HG02623 (cell line): ENCODE results near the gene DLGAP4.
"Not testable (repeated sequence)": the region's sequence is repeated elsewhere in the genome, so short reads cannot be mapped to it uniquely, and the experiment has no call there.

Experiments used
- ATAC-seq: cut with Tn5 transposase; IDR thresholded peaks from one replicate; pipeline ENCODE4 v1.9.1; 2021; ENCODE audit warnings: moderate library complexity; ENCODE audit not compliant: unreplicated experiment

DLGAP4 gene

GRCh38 chr20:36467076-36467999 lies 161.2 kb downstream of the DLGAP4 start:
- ATAC-seq, result no peak

- ATAC-seq, result no peak
Measured at GRCh38 chr20:36468149-36469000, 162.2 kb downstream of the DLGAP4 start.

GRCh38 chr20:36469973-36470372 lies 163.8 kb downstream of the DLGAP4 start:
- ATAC-seq, result no peak

GRCh38 chr20:36471885-36472636 lies 165.9 kb downstream of the DLGAP4 start:
- no peak for ATAC-seq

GRCh38 chr20:36472637-36473090 lies 166.5 kb downstream of the DLGAP4 start:
- ATAC-seq, result no peak

- no peak for ATAC-seq
Measured at GRCh38 chr20:36473164-36473563, 167.0 kb downstream of the DLGAP4 start.

- no peak for ATAC-seq
Measured at GRCh38 chr20:36474563-36474962, 168.4 kb downstream of the DLGAP4 start.

GRCh38 chr20:36475054-36475453 lies 168.9 kb downstream of the DLGAP4 start:
- not testable (repeated sequence) for ATAC-seq

- no peak for ATAC-seq
Measured at GRCh38 chr20:36477475-36477874, 171.3 kb downstream of the DLGAP4 start.

GRCh38 chr20:36478137-36478905 lies 172.2 kb downstream of the DLGAP4 start:
- no peak for ATAC-seq

GRCh38 chr20:36479938-36480337 lies 173.8 kb downstream of the DLGAP4 start:
- ATAC-seq, result no peak

GRCh38 chr20:36480456-36481048 lies 174.4 kb downstream of the DLGAP4 start:
- ATAC-seq, result no peak

- ATAC-seq, result no peak
Measured at GRCh38 chr20:36481380-36482043, 175.4 kb downstream of the DLGAP4 start.

- no peak for ATAC-seq
Measured at GRCh38 chr20:36482044-36482473, 175.9 kb downstream of the DLGAP4 start.

GRCh38 chr20:36483209-36483918 lies 177.2 kb downstream of the DLGAP4 start:
- no peak for ATAC-seq

GRCh38 chr20:36483919-36484808 lies 178.0 kb downstream of the DLGAP4 start:
- ATAC-seq, result no peak

- ATAC-seq, result no peak
Measured at GRCh38 chr20:36485286-36485685, 179.1 kb downstream of the DLGAP4 start.

- ATAC-seq, result no peak
Measured at GRCh38 chr20:36487069-36487468, 180.9 kb downstream of the DLGAP4 start.
